CMK (cell line): ENCODE data around the gene TAF1C.
"Not testable (repeated sequence)": the region's sequence is repeated elsewhere in the genome, so short reads cannot be mapped to it uniquely, and the experiment has no call there.

ENCODE experiments used
- DNase-seq: peaks from one replicate; pipeline ENCODE4 v3.0.0-alpha.2; 2010; ENCODE audit warnings: low read depth

Gene TAF1C

GRCh38 chr16:84212154-84212553 lies 25.3 kb upstream of the TAF1C start:
- no peak for DNase-seq

- no peak for DNase-seq
Observed at GRCh38 chr16:84209989-84210388, 23.1 kb upstream of the TAF1C start.

- no peak for DNase-seq
Observed at GRCh38 chr16:84207879-84208278, 21.0 kb upstream of the TAF1C start.

- DNase-seq: no peak
Observed at GRCh38 chr16:84207251-84207650, 20.4 kb upstream of the TAF1C start.

GRCh38 chr16:84205976-84206691 lies 19.3 kb upstream of the TAF1C start:
- no peak for DNase-seq

- not testable (repeated sequence) for DNase-seq
Observed at GRCh38 chr16:84205123-84205522, 18.3 kb upstream of the TAF1C start.

GRCh38 chr16:84204551-84204950 lies 17.7 kb upstream of the TAF1C start:
- not testable (repeated sequence) for DNase-seq

- no peak for DNase-seq
Observed at GRCh38 chr16:84199861-84200260, 13.0 kb upstream of the TAF1C start.

- DNase-seq: no peak
Observed at GRCh38 chr16:84199097-84199496, 12.2 kb upstream of the TAF1C start.

GRCh38 chr16:84198401-84198800 lies 11.5 kb upstream of the TAF1C start:
- DNase-seq: no peak

- DNase-seq: no peak
Observed at GRCh38 chr16:84197466-84198128, 10.7 kb upstream of the TAF1C start.

GRCh38 chr16:84196727-84197394 lies 10.0 kb upstream of the TAF1C start:
- no peak for DNase-seq

GRCh38 chr16:84196101-84196500 lies 9.2 kb upstream of the TAF1C start:
- DNase-seq: no peak

- DNase-seq: no peak
Observed at GRCh38 chr16:84195201-84196093, 8.6 kb upstream of the TAF1C start.

- DNase-seq: no peak
Observed at GRCh38 chr16:84194470-84195200, 7.8 kb upstream of the TAF1C start.

- DNase-seq: no peak
Observed at GRCh38 chr16:84194018-84194417, 7.2 kb upstream of the TAF1C start.

GRCh38 chr16:84193480-84193879 lies 6.6 kb upstream of the TAF1C start:
- DNase-seq: no peak

GRCh38 chr16:84191466-84191865 lies 4.6 kb upstream of the TAF1C start:
- no peak for DNase-seq

- no peak for DNase-seq
Observed at GRCh38 chr16:84190731-84191388, 4.0 kb upstream of the TAF1C start, which contains the start of gene ADAD2. Gene ADAD2 (plus strand): TSS chr16:84191157. CDS start chr16:84191231, 74 bp downstream.

GRCh38 chr16:84184775-84185174 lies 2.1 kb downstream of the TAF1C start:
- DNase-seq: no peak
